HG02943 (cell line): ENCODE results near the gene CABP7.

Experiments used
- ATAC-seq: cut with Tn5 transposase; IDR thresholded peaks from one replicate; pipeline ENCODE4 v1.9.1; 2021; ENCODE audit warnings: mild to moderate bottlenecking, low read depth, moderate library complexity; ENCODE audit not compliant: unreplicated experiment

The CABP7 gene

GRCh38 chr22:29768052-29768693, 48.4 kb downstream of the CABP7 start:
- no peak for ATAC-seq

- no peak for ATAC-seq
Observed at GRCh38 chr22:29769723-29770321, 50.0 kb downstream of the CABP7 start.

GRCh38 chr22:29772170-29772641, 52.4 kb downstream of the CABP7 start:
- ATAC-seq, result no peak

- ATAC-seq, result no peak
Observed at GRCh38 chr22:29773233-29773632, 53.4 kb downstream of the CABP7 start.

GRCh38 chr22:29780220-29780619, 60.4 kb downstream of the CABP7 start:
- ATAC-seq, result no peak

GRCh38 chr22:29780748-29781676, 61.2 kb downstream of the CABP7 start:
- no peak for ATAC-seq
